H1 (cell line): ENCODE data around the gene SPECC1. TPM values are rescaled to one million over a fixed set of nuclear protein-coding genes. Genes with fewer than 3 reads are reported as not detected.

Experiments used
- CTCF ChIA-PET: fragments of 300-600 bp; sonication (Branson Sonifier 250); formaldehyde crosslinking; loops from one replicate; lab custom pipeline; 2021; ENCODE audit not compliant: partially characterized antibody; lab: Charles Lee
- POLR2A ChIA-PET: fragments of 300-600 bp; sonication (Branson Sonifier 250); formaldehyde crosslinking; loops from one replicate; lab custom pipeline; 2021; ENCODE audit warnings: inconsistent platforms; ENCODE audit not compliant: partially characterized antibody; lab: Charles Lee
- DNase-seq, 2 experiments: peaks; one replicate each; pipeline versions ENCODE4 v3.0.0 to v3.0.0-alpha.2; 2010 to 2022; ENCODE audit warnings: low spot score in 2 of 2, low read depth in 1 of 2, mixed read lengths in 1 of 2
- FAIRE-seq: peaks from 2 replicates; lab custom pipeline; 2011; peaks lifted over from hg19 to GRCh38; lab: Jason Lieb, UNC
- H2AFZ ChIP-seq: 2 replicates; pipeline ENCODE4 v1.8.1; 2012; ENCODE audit warnings: low read length, inconsistent platforms
- H2AK5ac ChIP-seq: 2 replicates; pipeline ENCODE4 v1.6.1; 2013; ENCODE audit warnings: low read depth, low read length
- H2BK120ac ChIP-seq: replicated peaks from 2 replicates; pipeline ENCODE3; 2013; ENCODE audit warnings: low read depth, low read length, inconsistent platforms
- H2BK12ac ChIP-seq: 2 replicates; pipeline ENCODE4 v1.6.1; 2013; ENCODE audit warnings: low read depth, low read length
- H2BK15ac ChIP-seq: 2 replicates; pipeline ENCODE4 v1.6.1; 2013; ENCODE audit warnings: low read length
- H2BK20ac ChIP-seq: 2 replicates; pipeline ENCODE4 v1.6.1; 2013; ENCODE audit warnings: low read length
- H2BK5ac ChIP-seq: 2 replicates; pipeline ENCODE4 v1.6.1; 2013; ENCODE audit warnings: low read depth, low read length
- H3K14ac ChIP-seq: 2 replicates; pipeline ENCODE4 v1.6.1; 2013; ENCODE audit warnings: inconsistent platforms; ENCODE audit not compliant: insufficient read length
- H3K18ac ChIP-seq: 2 replicates; pipeline ENCODE4 v1.6.1; 2013; ENCODE audit warnings: low read length; ENCODE audit errors: extremely low read depth
- H3K23ac ChIP-seq: 2 replicates; pipeline ENCODE4 v1.6.1; 2013; ENCODE audit warnings: inconsistent platforms; ENCODE audit not compliant: insufficient read length
- H3K23me2 ChIP-seq: 2 replicates; pipeline ENCODE4 v1.6.1; 2013; ENCODE audit warnings: low read depth, low read length
- H3K27ac ChIP-seq: 2 replicates; pipeline ENCODE4 v1.6.1; 2011; ENCODE audit warnings: low read depth, low read length, inconsistent platforms
- H3K27me3 ChIP-seq, 4 experiments: replicated peaks in 1 of 4; 1 replicate in 1 of 4; 2 replicates in 3 of 4; pipeline versions ENCODE4 v1.6.1 to v1.8.1; 2011 to 2013; ENCODE audit warnings: low read length in 3 of 4, mild to moderate bottlenecking in 3 of 4, inconsistent platforms in 2 of 4, mixed read lengths in 2 of 4, moderate library complexity in 1 of 4; ENCODE audit not compliant: control insufficient read depth in 3 of 4, insufficient read depth in 3 of 4; ENCODE audit errors: extremely low read depth in 1 of 4
- H3K36me3 ChIP-seq, 4 experiments: 2 replicates each; pipeline versions ENCODE4 v1.6.1 to v1.8.1; 2011 to 2013; ENCODE audit warnings: mild to moderate bottlenecking in 4 of 4, low read length in 3 of 4, moderate library complexity in 2 of 4, control low read depth in 1 of 4, inconsistent platforms in 1 of 4; ENCODE audit not compliant: insufficient read depth in 4 of 4, control insufficient read depth in 2 of 4
- H3K4ac ChIP-seq: replicated peaks from 2 replicates; pipeline ENCODE3; 2013; ENCODE audit warnings: low read length, low read depth, mixed read lengths, inconsistent platforms; ENCODE audit not compliant: insufficient read length
- H3K4me1 ChIP-seq, 4 experiments: replicated peaks in 1 of 4; 1 replicate in 1 of 4; 2 replicates in 3 of 4; pipeline versions ENCODE4 v1.6.1 to v1.8.1; 2011 to 2013; ENCODE audit warnings: low read length in 3 of 4, inconsistent platforms in 2 of 4, mixed read lengths in 1 of 4; ENCODE audit not compliant: insufficient read depth in 4 of 4, control insufficient read depth in 3 of 4
- H3K4me2 ChIP-seq, 2 experiments: 2 replicates each; pipeline versions ENCODE4 v1.6.1 to v1.8.1; 2011 to 2013; ENCODE audit warnings: low read depth in 2 of 2, low read length in 2 of 2, control low read depth in 1 of 2, inconsistent platforms in 1 of 2, mild to moderate bottlenecking in 1 of 2; ENCODE audit not compliant: insufficient read depth in 1 of 2
- H3K4me3 ChIP-seq, 4 experiments: fragments of 200-600, 300-600 bp in 1 of 4; sonication (generic), shearing (Covaris generic), sonication (Bioruptor Twin) in 1 of 4; 2 replicates each; pipeline versions ENCODE4 v1.5.1 to v1.8.1; 2011 to 2016; ENCODE audit warnings: low read length in 4 of 4, low read depth in 3 of 4, control low read depth in 2 of 4, inconsistent platforms in 2 of 4, mild to moderate bottlenecking in 2 of 4, mixed read lengths in 1 of 4, moderate library complexity in 1 of 4; ENCODE audit not compliant: insufficient read depth in 2 of 4; ENCODE audit errors: extremely low read depth in 1 of 4
- H3K56ac ChIP-seq: replicated peaks from 2 replicates; pipeline ENCODE3; 2013; ENCODE audit warnings: low read depth, mild to moderate bottlenecking, mixed read lengths, low read length, inconsistent platforms; ENCODE audit not compliant: insufficient read length
- H3K79me1 ChIP-seq: 2 replicates; pipeline ENCODE4 v1.6.1; 2013; ENCODE audit warnings: low read depth, low read length, control low read depth
- H3K79me2 ChIP-seq, 2 experiments: 2 replicates each; pipeline versions ENCODE4 v1.6.1 to v1.8.1; 2012 to 2013; ENCODE audit warnings: low read length in 2 of 2, mild to moderate bottlenecking in 2 of 2, inconsistent platforms in 1 of 2; ENCODE audit not compliant: insufficient read depth in 2 of 2, control insufficient read depth in 1 of 2
- H3K9ac ChIP-seq, 4 experiments: replicated peaks in 1 of 4; 1 replicate in 1 of 4; 2 replicates in 3 of 4; pipeline versions ENCODE4 v1.6.1 to v1.8.1; 2011 to 2013; ENCODE audit warnings: low read depth in 3 of 4, low read length in 3 of 4, control low read depth in 2 of 4, mild to moderate bottlenecking in 2 of 4, moderate library complexity in 2 of 4, inconsistent platforms in 1 of 4; ENCODE audit errors: extremely low read depth in 1 of 4
- H3K9me3 ChIP-seq, 2 experiments: 2 replicates each; pipeline versions ENCODE4 v1.6.1 to v1.8.1; 2012 to 2013; ENCODE audit warnings: mild to moderate bottlenecking in 2 of 2, moderate library complexity in 2 of 2, control low read depth in 1 of 2, inconsistent platforms in 1 of 2, low read depth in 1 of 2, low read length in 1 of 2, mixed read lengths in 1 of 2; ENCODE audit not compliant: insufficient read depth in 2 of 2
- H4K20me1 ChIP-seq, 2 experiments: replicated peaks in 1 of 2; 2 replicates each; pipeline versions ENCODE3 to v1.8.1; 2011 to 2013; ENCODE audit warnings: inconsistent platforms in 2 of 2, low read length in 2 of 2, mild to moderate bottlenecking in 1 of 2; ENCODE audit not compliant: insufficient read depth in 2 of 2, control insufficient read depth in 1 of 2
- H4K5ac ChIP-seq: 2 replicates; pipeline ENCODE4 v1.6.1; 2013; ENCODE audit warnings: low read length, low read depth, mixed read lengths, inconsistent platforms; ENCODE audit not compliant: insufficient read length
- H4K8ac ChIP-seq: 2 replicates; pipeline ENCODE4 v1.8.0; 2013; ENCODE audit warnings: mild to moderate bottlenecking, moderate library complexity, low read length, inconsistent platforms; ENCODE audit not compliant: insufficient read depth; ENCODE audit errors: extremely low read depth
- H4K91ac ChIP-seq: replicated peaks from 2 replicates; pipeline ENCODE3; 2013; ENCODE audit warnings: low read length, mixed read lengths, inconsistent platforms; ENCODE audit not compliant: insufficient read length
- KDM1A ChIP-seq: fragments of 200-600, 300-600 bp; sonication (generic); IDR thresholded peaks from 2 replicates; pipeline ENCODE4 v1.7.1; 2016; ENCODE audit warnings: mild to moderate bottlenecking, low read length, borderline replicate concordance
- NANOG ChIP-seq: IDR thresholded peaks from 2 replicates; pipeline ENCODE4 v1.6.1; 2011; ENCODE audit warnings: low read length, low read depth, mild to moderate bottlenecking, inconsistent platforms; ENCODE audit not compliant: insufficient read depth, poor library complexity, severe bottlenecking
- SP2 ChIP-seq: IDR thresholded peaks from 2 replicates; pipeline ENCODE4 v1.6.1; 2012; ENCODE audit warnings: mild to moderate bottlenecking, low read length, inconsistent platforms
- TBP ChIP-seq: IDR thresholded peaks from 2 replicates; pipeline ENCODE4 v1.6.1; 2011; ENCODE audit warnings: low read depth, low read length, improper control_type of control experiment
- WGBS, 2 experiments: shearing (Covaris generic) in 1 of 2; methylation state at CpG; one replicate each; pipeline versions ENCODE4 v1.1.6 to v1.1.7; 2013 to 2015; ENCODE audit warnings: low lambda C conversion rate in 2 of 2, mixed read lengths in 2 of 2, inconsistent platforms in 1 of 2, low coverage in 1 of 2, missing lambda C conversion rate in 1 of 2; ENCODE audit not compliant: insufficient replicate concordance in 2 of 2, insufficient coverage in 1 of 2, insufficient read length in 1 of 2; ENCODE audit errors: extremely low coverage in 1 of 2, missing lambda C conversion rate in 1 of 2; 5-methylcytosine and 5-hydroxymethylcytosine counted together
- polyA plus RNA-seq, 7 experiments: library from polyadenylated mRNA; depleted of rRNA in 3 of 7; stranded (reverse) in 5 of 7; unstranded in 2 of 7; fragments of >200 nt in 5 of 7; fragments of 200-250 nt in 2 of 7; gene quantifications; 1 replicate in 5 of 7; 2 replicates in 1 of 7; 4 replicates in 1 of 7; pipeline versions ENCODE4 v1.2.1 to v1.2.3, GENCODE V29; 2011 to 2013; ENCODE audit warnings: missing spikeins in 2 of 7, mixed read lengths in 2 of 7
- total RNA-seq: library from RNA; stranded (reverse); fragmentation: NEBNext Ultra II Directional; extraction: Animal tissue kit (Norgen Biotek cat#: 25700); gene quantifications from 2 replicates; pipeline ENCODE4 v1.2.1, GENCODE V29; 2021
- TF ChIP-seq, protein P1 (sequence below), 3 experiments: IDR thresholded peaks; 1 replicate in 2 of 3; 2 replicates in 1 of 3; pipeline versions ENCODE4 v1.5.1 to v1.6.1; 2011; ENCODE audit warnings: low read length in 3 of 3, mild to moderate bottlenecking in 3 of 3, inconsistent platforms in 2 of 3, low read depth in 1 of 3, moderate library complexity in 1 of 3; ENCODE audit not compliant: insufficient read depth in 1 of 3; ENCODE audit errors: control extremely low read depth in 1 of 3

SPECC1 gene
- total and polyA plus RNA-seq, 2 of the 8 experiments (the other 6 are each of a cell fraction or from before 2014, with no cell fraction given), result 35.8 to 87.9 TPM

DNA sequence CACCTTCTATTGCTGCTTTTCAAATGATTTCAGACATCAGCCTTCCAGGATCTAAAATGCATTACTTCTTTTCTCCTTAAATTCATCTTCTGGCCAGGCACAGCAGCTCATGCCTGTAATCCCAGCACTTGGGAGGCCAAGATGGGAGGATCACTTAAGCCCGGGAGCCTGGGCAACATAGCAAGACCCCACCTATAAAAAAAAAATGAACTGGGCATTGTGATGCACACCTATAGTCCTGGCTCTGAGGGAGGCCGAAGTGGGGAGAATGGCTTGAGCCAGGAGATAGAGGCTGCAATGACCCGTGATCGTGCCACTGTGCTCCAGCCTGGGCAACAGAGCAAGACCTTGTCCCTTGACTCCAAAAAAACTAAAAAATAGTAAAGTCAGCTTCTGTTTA is 208.5 kb downstream of the SPECC1 start:
- 91% methylated on average over 4 of the region's 4 CpGs; no CpG with 5 or more reads in 1 of the 2 experiments for WGBS, 2 experiments

More for the DNA sequence above, 208.5 kb downstream of the SPECC1 start:
- Histone ChIP-seq H3K36me3 (no peaks in the 10 kb centered on the region), H3K79me1 (no peaks in the 10 kb centered on the region), H3K4me1 (peaks cover 4 to 18% (median 15%) of the 10 kb centered on the region in 4 experiments; a peak in 6 of 7 replicates), H3K4ac (no peak overlapping the region), H3K4me2 (0 out of 4 replicates have a peak overlapping the region, but pooled peaks of 1 of the 2 experiments have one; percentile 18), H2BK12ac (no peak overlapping the region), H3K9me3 (no peaks in the 10 kb centered on the region), H3K23me2 (no peaks in the 10 kb centered on the region), H4K91ac (no peak overlapping the region), H3K27me3 (no peaks in the 10 kb centered on the region), H3K9ac (no peak overlapping the region), H4K8ac (no peak overlapping the region)
- DNase-seq, result no peak
- POLR2A ChIA-PET, result interaction anchor here (1.3 to 1.7 kb wide), 2 partner anchors 9 to 12 kb away, joined by 4 to 8 read pairs; no protein-coding TSS in a partner anchor
- no peak for TF ChIP-seq TBP
- no peak for TF ChIP-seq NANOG
- no peak for TF ChIP-seq SP2
- peak; percentile 49; the same call in 1 of the 2 replicates for TF ChIP-seq KDM1A
- TF ChIP-seq, protein P1, sequence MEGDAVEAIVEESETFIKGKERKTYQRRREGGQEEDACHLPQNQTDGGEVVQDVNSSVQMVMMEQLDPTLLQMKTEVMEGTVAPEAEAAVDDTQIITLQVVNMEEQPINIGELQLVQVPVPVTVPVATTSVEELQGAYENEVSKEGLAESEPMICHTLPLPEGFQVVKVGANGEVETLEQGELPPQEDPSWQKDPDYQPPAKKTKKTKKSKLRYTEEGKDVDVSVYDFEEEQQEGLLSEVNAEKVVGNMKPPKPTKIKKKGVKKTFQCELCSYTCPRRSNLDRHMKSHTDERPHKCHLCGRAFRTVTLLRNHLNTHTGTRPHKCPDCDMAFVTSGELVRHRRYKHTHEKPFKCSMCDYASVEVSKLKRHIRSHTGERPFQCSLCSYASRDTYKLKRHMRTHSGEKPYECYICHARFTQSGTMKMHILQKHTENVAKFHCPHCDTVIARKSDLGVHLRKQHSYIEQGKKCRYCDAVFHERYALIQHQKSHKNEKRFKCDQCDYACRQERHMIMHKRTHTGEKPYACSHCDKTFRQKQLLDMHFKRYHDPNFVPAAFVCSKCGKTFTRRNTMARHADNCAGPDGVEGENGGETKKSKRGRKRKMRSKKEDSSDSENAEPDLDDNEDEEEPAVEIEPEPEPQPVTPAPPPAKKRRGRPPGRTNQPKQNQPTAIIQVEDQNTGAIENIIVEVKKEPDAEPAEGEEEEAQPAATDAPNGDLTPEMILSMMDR (IDR thresholded peaks at IDR 0.05; ENCODE audit: control extremely low read depth in 1 of 3, insufficient read depth in 1 of 3, low read depth in 1 of 3, low read length in 3 of 3), result no peak
- TF ChIP-seq, all 59 proteins: peak for 1
- Histone ChIP-seq H2BK5ac (no peak overlapping the region), H4K5ac (no peak overlapping the region), H3K27ac (no peak overlapping the region), H3K14ac (no peak overlapping the region), H2AFZ (no peak overlapping the region), H3K56ac (no peak overlapping the region), H3K23ac (no peak overlapping the region), H3K4me3 (no peak overlapping the region), H2BK15ac (no peak overlapping the region), H3K79me2 (peaks cover 0 to 67% of the 10 kb centered on the region in 2 experiments; a peak in 2 of 4 replicates), H2BK20ac (no peak overlapping the region), H2AK5ac (no peak overlapping the region), H2BK120ac (no peak overlapping the region), H4K20me1 (peaks cover 0 to 3% of the 10 kb centered on the region in 2 experiments), H3K18ac (no peak overlapping the region)
- FAIRE-seq, result no peak
- CTCF ChIA-PET, result interaction anchor here (0.7 to 1.5 kb wide), 2 partner anchors 96 to 725 kb away, joined by 3 to 5 read pairs; no protein-coding TSS in a partner anchor
